Panc1 (cell line): ENCODE data around the gene TTC28. TPM values are rescaled to one million over a fixed set of nuclear protein-coding genes. Genes with fewer than 3 reads are reported as not detected.

Experiments used
- ATAC-seq: fragments of 200-7000 bp; cut with Tn5 transposase; 2 replicates; pipeline ENCODE4 v1.9.1; 2020; ENCODE audit warnings: mild to moderate bottlenecking, moderate library complexity
- BruUV-seq: library from RNA; stranded (reverse); fragments of 400-500 nt; replicated peaks from 2 replicates; lab custom pipeline; 2021; lab: Mats Ljungman, UMichigan
- CTCF ChIA-PET: fragments of 300-600 bp; sonication (Branson Sonifier 250); formaldehyde crosslinking; loops from one replicate; lab custom pipeline; 2022; ENCODE audit warnings: antibody characterized with exemption; lab: Charles Lee
- POLR2A ChIA-PET: fragments of 300-600 bp; sonication (Branson Sonifier 250); formaldehyde crosslinking; loops from one replicate; lab custom pipeline; 2022; ENCODE audit warnings: antibody characterized with exemption; lab: Charles Lee
- DNase-seq: peaks from one replicate; pipeline ENCODE4 v3.0.0-alpha.2; 2010; ENCODE audit warnings: low read depth, low spot score
- H3K27ac ChIP-seq: 2 replicates; pipeline ENCODE4 v1.5.1; 2011; ENCODE audit warnings: mild to moderate bottlenecking, low read length, inconsistent platforms
- H3K27me3 ChIP-seq: fragments of 200-500 bp; sonication (Bioruptor generic); 2 replicates; pipeline ENCODE4 v1.6.0; 2014; ENCODE audit warnings: low read length, inconsistent platforms; ENCODE audit not compliant: control insufficient read depth, insufficient read depth
- H3K36me3 ChIP-seq: fragments of 200-500 bp; sonication (Bioruptor generic); 2 replicates; pipeline ENCODE4 v1.5.1; 2014; ENCODE audit warnings: inconsistent platforms, mild to moderate bottlenecking, low read length, moderate library complexity; ENCODE audit not compliant: control insufficient read depth, insufficient read depth
- H3K4me1 ChIP-seq: 2 replicates; pipeline ENCODE4 v1.5.1; 2011; ENCODE audit warnings: inconsistent platforms, mild to moderate bottlenecking, low read length, moderate library complexity; ENCODE audit not compliant: control insufficient read depth, insufficient read depth
- H3K4me3 ChIP-seq, 2 experiments: 2 replicates each; pipeline ENCODE4 v1.5.1; 2011 to 2012; ENCODE audit warnings: low read depth in 2 of 2, low read length in 2 of 2, mild to moderate bottlenecking in 2 of 2, inconsistent platforms in 1 of 2, moderate library complexity in 1 of 2
- H3K9me3 ChIP-seq: fragments of 200-500 bp; sonication (Bioruptor generic); 2 replicates; pipeline ENCODE4 v1.5.1; 2014; ENCODE audit warnings: low read depth, mild to moderate bottlenecking, inconsistent platforms, low read length, moderate library complexity; ENCODE audit not compliant: control insufficient read depth, insufficient read depth
- CTCF ChIP-seq: fragments of 450-650 bp; IDR thresholded peaks from 2 replicates; pipeline ENCODE4 v1.5.1; 2017; ENCODE audit warnings: mild to moderate bottlenecking
- POLR2AphosphoS5 ChIP-seq: IDR thresholded peaks from 2 replicates; pipeline ENCODE4 v1.6.1; 2012; ENCODE audit warnings: mild to moderate bottlenecking, low read depth, low read length, moderate library complexity
- REST ChIP-seq, 2 experiments: IDR thresholded peaks; 2 replicates each; pipeline ENCODE4 v1.6.1; 2011 to 2012; ENCODE audit warnings: low read depth in 2 of 2, control low read depth in 1 of 2, low read length in 1 of 2, mild to moderate bottlenecking in 1 of 2, moderate library complexity in 1 of 2; ENCODE audit not compliant: insufficient read depth in 1 of 2
- SIN3A ChIP-seq: IDR thresholded peaks from 2 replicates; pipeline ENCODE4 v1.6.1; 2012; ENCODE audit warnings: low read depth, mild to moderate bottlenecking, low read length, moderate library complexity, borderline replicate concordance; ENCODE audit not compliant: insufficient read depth
- TCF7L2 ChIP-seq: IDR thresholded peaks from 2 replicates; pipeline ENCODE4 v1.6.1; 2011; ENCODE audit warnings: mild to moderate bottlenecking, low read depth, low read length, inconsistent platforms
- in situ Hi-C: cut with HindIII; loops from 2 replicates; pipeline ENCODE4 v1.10.0; 2016; ENCODE audit warnings: low sequenced_read_pairs, low pct_unique_long_range_greater_than_20kb
- intact Hi-C: fragments of 100-400 bp; cut with micrococcal nuclease; formaldehyde crosslinking; loops from one replicate; pipeline ENCODE4 v1.10.0; 2022; ENCODE audit not compliant: unreplicated experiment
- total RNA-seq: library from RNA; stranded (reverse); gene quantifications from one replicate; pipeline ENCODE4 v1.2.1, GENCODE V29; 2021; ENCODE audit not compliant: unreplicated experiment

The TTC28 gene
- total RNA-seq, 1 experiment from 2014 or later: 24.8 TPM

- Histone ChIP-seq H3K4me1 (no peaks in the 10 kb centered on the region), H3K4me3 (no peak overlapping the region), H3K9me3 (no peaks in the 10 kb centered on the region), H3K36me3 (no peaks in the 10 kb centered on the region), H3K27ac (no peak overlapping the region), H3K27me3 (no peaks in the 10 kb centered on the region)
- no peak for ATAC-seq
- in situ Hi-C loops (no loop called here), intact Hi-C loops (no loop called here)
- no TSS peak for BruUV-seq
- no peak for DNase-seq
- CTCF ChIA-PET: no interaction called here
- POLR2A ChIA-PET: no interaction called here
- TF ChIP-seq POLR2AphosphoS5 (no peak), SIN3A (no peak), TCF7L2 (no peak), CTCF (no peak), REST (IDR thresholded peaks at IDR 0.05; ENCODE audit: insufficient read depth in 1 of 2, low read depth in 2 of 2, low read length in 1 of 2) (no peak)
These were observed 621.6 kb downstream of the TTC28 start for GRCh38 chr22:28058036-28058435.

GRCh38 chr22:28054819-28055208, 624.8 kb downstream of the TTC28 start:
- CTCF ChIA-PET: no interaction called here
- no peak overlapping the region for H3K4me3 ChIP-seq
- no peak for ATAC-seq
- intact Hi-C loops: loop anchor here (5.0 kb wide), 1 partner anchor 537 kb away; no protein-coding TSS in a partner anchor
- H3K27ac ChIP-seq: no peak overlapping the region
- POLR2A ChIA-PET: no interaction called here
- H3K36me3 ChIP-seq: no peaks in the 10 kb centered on the region
- no peaks in the 10 kb centered on the region for H3K4me1 ChIP-seq
- no peaks in the 10 kb centered on the region for H3K27me3 ChIP-seq
- TF ChIP-seq REST (IDR thresholded peaks at IDR 0.05; ENCODE audit: insufficient read depth in 1 of 2, low read depth in 2 of 2, low read length in 1 of 2) (no peak), TCF7L2 (no peak), SIN3A (no peak), POLR2AphosphoS5 (no peak), CTCF (no peak)
- in situ Hi-C loops: no loop called here
- BruUV-seq: no TSS peak
- no peaks in the 10 kb centered on the region for H3K9me3 ChIP-seq
- no peak for DNase-seq
